ENCODE measurements around the gene FZR1. TPM values are rescaled to one million over a fixed set of nuclear protein-coding genes. Genes with fewer than 3 reads are reported as not detected.

Gene FZR1
- total RNA-seq, 1 donor from 2014 or later = 51.9 TPM

GRCh38 chr19:3533563-3534216 is 27.6 kb downstream of the FZR1 start:
- peaks cover 3% of the 10 kb centered on the region for H3K36me3 ChIP-seq (ENCODE audit: control insufficient read depth, insufficient read depth, low read length)
- TF ChIP-seq CTCF (IDR thresholded peaks at IDR 0.05; ENCODE audit: insufficient read depth, low read length, poor library complexity, severe bottlenecking) = no peak
- no peak overlapping the region for H3K4me3 ChIP-seq (ENCODE audit: low read depth, low read length)
- no peaks in the 10 kb centered on the region for H3K27me3 ChIP-seq (ENCODE audit: control insufficient read depth, insufficient read depth, low read length)
- no peak for DNase-seq (ENCODE audit: low read depth)

- DNase-seq (ENCODE audit: low read depth) = no peak
- TF ChIP-seq CTCF (IDR thresholded peaks at IDR 0.05; ENCODE audit: insufficient read depth, low read length, poor library complexity, severe bottlenecking) = no peak
- H3K36me3 ChIP-seq (ENCODE audit: control insufficient read depth, insufficient read depth, low read length) = peaks cover 3% of the 10 kb centered on the region
Measured at GRCh38 chr19:3534375-3535234, 28.5 kb downstream of the FZR1 start.

GRCh38 chr19:3535235-3535535 is 29.1 kb downstream of the FZR1 start:
- Histone ChIP-seq H3K36me3 (ENCODE audit: control insufficient read depth, insufficient read depth, low read length) (peaks cover 3% of the 10 kb centered on the region), H3K27me3 (ENCODE audit: control insufficient read depth, insufficient read depth, low read length) (no peaks in the 10 kb centered on the region), H3K4me3 (ENCODE audit: low read depth, low read length) (no peak overlapping the region)
- TF ChIP-seq CTCF (IDR thresholded peaks at IDR 0.05; ENCODE audit: insufficient read depth, low read length, poor library complexity, severe bottlenecking) = no peak
- no peak for DNase-seq (ENCODE audit: low read depth)

More at GRCh38 chr19:3534375-3535234, 28.5 kb downstream of the FZR1 start:
- H3K27me3 ChIP-seq (ENCODE audit: control insufficient read depth, insufficient read depth, low read length) = no peaks in the 10 kb centered on the region
- H3K4me3 ChIP-seq (ENCODE audit: low read depth, low read length) = no peak overlapping the region

GRCh38 chr19:3535563-3535965 is 29.5 kb downstream of the FZR1 start:
- Histone ChIP-seq H3K36me3 (ENCODE audit: control insufficient read depth, insufficient read depth, low read length) (peaks cover 3% of the 10 kb centered on the region), H3K4me3 (ENCODE audit: low read depth, low read length) (no peak overlapping the region), H3K27me3 (ENCODE audit: control insufficient read depth, insufficient read depth, low read length) (no peaks in the 10 kb centered on the region)
- DNase-seq (ENCODE audit: low read depth) = no peak
- TF ChIP-seq CTCF (IDR thresholded peaks at IDR 0.05; ENCODE audit: insufficient read depth, low read length, poor library complexity, severe bottlenecking) = no peak

- no peak for TF ChIP-seq CTCF (IDR thresholded peaks at IDR 0.05; ENCODE audit: insufficient read depth, low read length, poor library complexity, severe bottlenecking)
- H3K4me3 ChIP-seq (ENCODE audit: low read depth, low read length) = no peak overlapping the region
- no peak for DNase-seq (ENCODE audit: low read depth)
- peaks cover 3% of the 10 kb centered on the region for H3K36me3 ChIP-seq (ENCODE audit: control insufficient read depth, insufficient read depth, low read length)
- no peaks in the 10 kb centered on the region for H3K27me3 ChIP-seq (ENCODE audit: control insufficient read depth, insufficient read depth, low read length)
Measured at GRCh38 chr19:3535981-3536380, 29.9 kb downstream of the FZR1 start.
